GM12892 (cell line): ENCODE measurements around the gene SURF4.

ENCODE experiments used
- DNase-seq: peaks from one replicate; pipeline ENCODE4 v3.0.0; 2011; ENCODE audit not compliant: insufficient read length
- FAIRE-seq: peaks from 2 replicates; lab custom pipeline; 2011; peaks lifted over from hg19 to GRCh38; lab: Jason Lieb, UNC
- POLR2A ChIP-seq: IDR thresholded peaks from 2 replicates; pipeline ENCODE4 v1.6.1; 2011; ENCODE audit warnings: low read depth, low read length, control low read depth
- POLR2AphosphoS5 ChIP-seq: IDR thresholded peaks from 2 replicates; pipeline ENCODE4 v1.6.1; 2011; ENCODE audit warnings: low read depth, low read length, control low read depth
- TAF1 ChIP-seq: IDR thresholded peaks from 2 replicates; pipeline ENCODE4 v1.6.1; 2011; ENCODE audit warnings: low read depth, mild to moderate bottlenecking, control low read depth, low read length, borderline replicate concordance

SURF4 gene

GRCh38 chr9:133406480-133407307, 30.8 kb upstream of the SURF4 start:
- DNase-seq (peak; percentile 80), FAIRE-seq (peak; percentile 98)
- no peak for TF ChIP-seq POLR2AphosphoS5
- TF ChIP-seq POLR2A = no peak
- no peak for TF ChIP-seq TAF1

DNA sequence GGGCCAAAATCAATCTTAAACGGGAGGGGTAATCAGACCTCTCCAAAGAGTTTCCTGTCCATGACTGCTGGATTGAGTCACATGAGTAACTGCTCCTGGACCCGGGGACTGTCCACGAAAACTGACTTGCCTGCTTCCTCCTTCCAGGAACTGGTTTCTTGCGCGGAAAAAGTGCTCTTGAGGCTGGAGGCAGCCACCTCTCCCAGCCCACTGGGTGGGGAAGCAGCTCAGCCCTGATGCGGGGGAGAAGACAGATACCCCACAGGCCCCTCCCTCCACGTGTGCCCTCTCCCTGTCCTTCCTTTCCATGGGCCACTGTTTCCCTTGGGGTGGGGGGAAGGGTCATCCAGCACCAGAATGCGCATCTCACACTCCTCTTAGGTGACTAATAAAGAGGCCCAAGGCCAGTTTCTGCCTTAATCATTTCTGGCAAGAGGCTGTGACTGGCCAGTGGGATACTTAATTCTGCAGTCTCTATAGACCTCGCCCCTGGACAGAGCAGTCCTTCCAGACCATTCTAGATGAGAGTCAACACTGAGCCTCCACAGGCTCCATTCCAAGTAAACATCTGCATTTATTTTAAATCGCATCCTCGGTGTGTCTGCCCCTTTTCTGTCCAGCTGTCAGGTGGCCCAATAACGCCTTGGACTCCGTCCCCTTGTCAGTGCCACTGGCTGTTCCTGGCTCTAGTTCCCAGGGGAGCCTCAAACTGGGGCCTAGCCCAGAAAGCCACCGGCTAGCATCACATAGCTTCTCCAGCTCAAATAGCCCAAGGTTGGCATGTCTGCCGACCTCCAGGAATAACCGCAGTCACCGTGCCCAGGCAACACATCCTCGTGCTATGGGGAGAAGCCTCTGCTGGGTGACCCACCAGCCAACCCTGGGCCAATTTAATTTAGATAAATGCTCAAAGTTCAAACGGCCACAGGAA, 29.9 kb upstream of the SURF4 start:
- FAIRE-seq (peak; percentile 36), DNase-seq (no peak)
- no peak for TF ChIP-seq TAF1
- no peak for TF ChIP-seq POLR2A
- no peak for TF ChIP-seq POLR2AphosphoS5

GRCh38 chr9:133404454-133405002, 28.7 kb upstream of the SURF4 start:
- DNase-seq (no peak), FAIRE-seq (no peak)
- TF ChIP-seq POLR2A (no peak), TAF1 (no peak), POLR2AphosphoS5 (no peak)

DNA sequence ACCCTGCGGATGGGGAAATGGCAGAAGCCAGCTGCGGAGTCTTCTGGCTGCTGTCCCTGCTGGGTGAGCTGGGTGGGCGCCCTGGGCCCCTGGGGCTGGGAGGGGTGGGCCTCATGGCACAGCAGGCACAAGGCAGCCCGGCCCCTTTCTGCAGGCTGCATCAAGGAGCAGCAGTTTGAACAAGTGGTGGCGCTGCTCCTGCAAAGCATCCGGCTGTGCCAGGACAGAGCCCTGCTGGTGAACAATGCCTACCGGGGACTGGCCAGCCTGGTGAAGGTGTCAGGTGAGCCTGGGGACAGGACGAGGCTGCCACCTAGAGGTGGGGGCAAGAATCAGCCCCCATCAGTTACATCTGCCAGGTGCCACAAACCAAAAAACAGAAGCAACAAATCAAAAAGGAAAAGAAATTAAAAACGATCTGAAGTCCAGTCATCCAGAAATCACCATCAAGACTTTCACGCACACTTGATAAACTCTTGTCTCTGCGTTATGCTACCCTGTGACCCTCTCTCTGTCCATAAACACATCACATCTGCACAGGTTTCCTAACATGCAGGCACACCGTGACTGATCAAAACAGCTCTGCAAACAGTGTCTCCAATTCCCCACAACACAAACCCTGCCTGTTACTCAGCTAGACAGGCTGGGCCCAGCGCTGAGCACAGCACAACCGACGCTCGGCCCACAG, 28.1 kb upstream of the SURF4 start:
- no peak for FAIRE-seq
- TF ChIP-seq TAF1 (no peak), POLR2AphosphoS5 (peak; percentile 9; the same call in 1 of the 2 replicates), POLR2A (no peak)
- DNase-seq = no peak

- no peak for TF ChIP-seq POLR2A
- no peak for TF ChIP-seq TAF1
- no peak for TF ChIP-seq POLR2AphosphoS5
- DNase-seq = no peak
- no peak for FAIRE-seq
These were observed 26.8 kb upstream of the SURF4 start for GRCh38 chr9:133402689-133403088.

DNA sequence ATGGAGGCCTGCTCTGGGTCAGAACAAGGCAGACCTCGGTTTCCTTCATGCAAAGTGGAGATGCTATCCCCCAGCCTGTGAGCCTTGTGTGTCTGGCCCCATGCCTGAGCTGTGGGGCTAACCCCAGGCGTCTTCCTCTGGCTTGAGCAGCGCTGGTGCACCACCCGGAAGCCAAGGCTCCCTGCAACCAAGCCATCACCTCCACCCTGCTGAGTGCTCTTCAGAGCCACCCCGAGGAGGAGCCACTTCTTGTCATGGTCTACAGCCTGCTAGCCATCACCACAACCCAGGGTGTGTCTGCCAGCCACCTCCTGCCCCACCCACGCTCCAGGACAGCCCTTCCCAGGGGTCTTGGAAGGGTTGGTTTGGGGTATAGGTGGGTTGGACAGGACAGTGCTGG, 25.7 kb upstream of the SURF4 start:
- TF ChIP-seq POLR2AphosphoS5 (peak; percentile 67), POLR2A (no peak)
- FAIRE-seq (no peak), DNase-seq (no peak)

DNA sequence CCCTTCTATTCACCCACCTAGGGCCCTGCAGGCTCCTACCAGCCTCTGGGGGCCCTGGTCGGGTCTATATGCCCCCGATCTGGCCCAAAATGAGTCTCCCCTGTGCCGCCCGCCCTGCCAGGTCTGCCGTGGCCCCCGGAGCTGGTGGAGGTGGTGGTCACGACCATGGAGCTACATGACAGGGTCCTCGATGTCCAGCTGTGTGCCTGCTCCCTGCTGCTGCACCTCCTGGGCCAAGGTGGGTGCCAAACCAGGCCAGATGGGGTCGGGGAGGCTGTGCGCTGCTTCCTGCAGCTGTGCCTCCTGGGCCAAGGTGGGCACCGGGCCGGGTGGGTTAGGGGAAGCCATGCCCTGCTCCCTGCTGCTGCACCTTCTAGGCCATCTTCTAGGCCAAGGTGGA, 24.4 kb upstream of the SURF4 start:
- no peak; the same call in 1 of the 2 replicates for TF ChIP-seq POLR2A
- no peak for TF ChIP-seq POLR2AphosphoS5
- no peak for TF ChIP-seq TAF1
- DNase-seq = no peak
- no peak for FAIRE-seq

DNA sequence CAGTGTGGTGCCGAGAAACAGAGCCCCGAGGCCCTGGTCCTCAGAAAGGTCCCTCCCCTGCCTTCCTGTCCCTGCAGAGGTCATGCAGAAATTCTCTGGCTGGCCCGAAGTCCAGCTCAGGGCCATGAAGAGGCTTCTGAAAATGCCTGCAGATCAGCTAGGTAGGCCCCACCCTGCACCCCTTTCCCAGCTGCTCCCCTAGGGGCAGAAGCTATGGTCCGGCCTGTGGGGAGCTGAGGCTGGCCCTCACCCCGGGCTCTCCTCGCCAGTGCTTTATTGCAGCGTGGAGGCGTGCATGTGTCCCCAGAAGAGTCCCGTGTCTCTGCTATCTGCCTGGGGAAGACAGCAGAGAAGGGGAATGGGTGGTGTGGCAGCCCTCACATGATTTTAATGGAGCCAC, 22.0 kb upstream of the SURF4 start:
- TF ChIP-seq TAF1 = no peak
- no peak for TF ChIP-seq POLR2A
- TF ChIP-seq POLR2AphosphoS5 = no peak
- FAIRE-seq = no peak
- DNase-seq = no peak

DNA sequence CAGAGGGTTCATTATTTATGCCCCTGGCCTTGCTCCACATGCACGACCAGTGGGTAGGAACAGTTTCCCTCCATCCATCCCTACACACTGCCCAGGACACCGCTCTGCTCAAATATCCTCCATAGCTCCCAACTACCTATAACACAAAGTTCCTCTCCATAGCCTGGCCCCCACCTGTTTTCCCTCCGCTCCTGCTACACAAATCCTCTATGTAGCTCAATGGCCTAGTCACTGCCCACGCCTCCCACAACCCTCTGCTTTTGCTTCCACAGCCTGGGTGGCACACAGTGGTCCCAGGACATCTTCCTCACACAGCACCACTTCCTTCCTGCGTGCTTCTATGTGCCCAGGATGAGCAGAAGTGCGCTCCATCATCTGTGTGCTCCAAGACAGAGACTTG, 21.5 kb upstream of the SURF4 start:
- TF ChIP-seq POLR2A (no peak), POLR2AphosphoS5 (no peak), TAF1 (no peak)
- no peak for FAIRE-seq
- no peak for DNase-seq

DNA sequence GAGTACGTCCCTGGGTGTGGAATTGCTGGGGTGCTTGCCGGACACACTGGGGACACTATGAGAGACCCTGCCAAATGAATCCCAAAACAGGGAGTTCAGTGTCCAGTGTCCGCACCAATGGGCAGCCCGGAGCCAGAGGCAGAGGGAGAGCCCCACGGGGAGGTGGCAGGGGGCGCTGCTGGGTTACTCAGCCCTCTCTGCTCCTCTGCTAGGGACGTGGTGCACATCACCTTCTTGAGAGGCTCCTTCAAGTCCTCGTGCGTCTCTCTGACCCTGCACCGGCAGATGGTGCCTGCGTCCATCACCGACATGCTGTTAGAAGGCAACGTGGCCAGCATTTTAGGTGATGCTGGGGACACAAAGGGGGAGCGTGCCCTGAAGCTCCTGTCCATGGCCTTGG, 21.1 kb upstream of the SURF4 start:
- FAIRE-seq = no peak
- TF ChIP-seq POLR2AphosphoS5 (no peak), TAF1 (no peak), POLR2A (no peak)
- no peak for DNase-seq

DNA sequence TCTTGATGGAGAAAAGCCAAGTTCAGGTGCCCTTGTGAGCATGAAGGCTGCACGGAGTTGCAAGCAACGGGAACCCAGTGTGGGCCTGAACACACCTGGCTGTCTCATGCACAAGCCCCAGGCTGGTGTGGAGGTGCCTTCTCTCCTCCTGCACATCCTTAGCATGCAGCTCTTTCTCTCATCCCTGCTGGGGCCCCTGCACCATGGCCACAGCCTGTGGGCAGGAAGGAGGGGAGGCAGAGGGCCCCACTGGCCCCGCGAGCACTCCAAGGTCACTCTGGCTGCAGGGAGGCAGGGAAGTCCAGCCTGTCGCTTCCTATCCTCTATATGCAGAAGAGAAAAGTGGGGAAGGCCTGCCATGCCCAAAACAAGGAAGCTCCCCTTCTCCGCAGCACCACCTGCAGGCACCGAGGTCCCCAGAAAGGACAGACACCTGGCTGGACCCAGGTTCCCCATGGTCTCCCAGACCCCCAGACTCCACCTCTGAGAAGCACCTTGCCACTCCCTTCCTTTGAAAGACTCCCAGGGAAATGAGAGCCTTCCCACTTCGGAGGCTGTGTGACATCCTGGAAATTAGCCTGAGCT, 18.9 kb upstream of the SURF4 start:
- no peak for TF ChIP-seq POLR2A
- no peak for TF ChIP-seq POLR2AphosphoS5
- no peak for TF ChIP-seq TAF1
- DNase-seq = no peak
- FAIRE-seq = no peak
